SK-N-SH (cell line): ENCODE data around the gene SFXN5. TPM values are rescaled to one million over a fixed set of nuclear protein-coding genes. Genes with fewer than 3 reads are reported as not detected.

Experiments
- CTCF ChIA-PET: fragments of 300-600, 350-600 bp; formaldehyde crosslinking; extraction: SDS; loops from one replicate; lab custom pipeline; 2021; lab: Yijun Ruan, JAX
- POLR2A ChIA-PET: fragments of 350-600 bp; sonication (Branson Sonifier 250); formaldehyde crosslinking; extraction: SDS; loops from one replicate; lab custom pipeline; 2020; ENCODE audit warnings: antibody characterized with exemption, inconsistent platforms; lab: Yijun Ruan, JAX
- DNase-seq: peaks from one replicate; pipeline ENCODE4 v3.0.0; 2012
- H2AFZ ChIP-seq: fragments of 200-600 bp; sonication (generic); 2 replicates; pipeline ENCODE4 v1.8.1; 2016; ENCODE audit warnings: antibody characterized with exemption, mild to moderate bottlenecking, low read depth
- H3F3A ChIP-seq: fragments of 200-600 bp; sonication (generic); replicated peaks from 2 replicates; pipeline ENCODE3; 2016; ENCODE audit warnings: antibody characterized with exemption, mild to moderate bottlenecking; ENCODE audit not compliant: insufficient read depth
- H3K27ac ChIP-seq, 2 experiments: fragments of 200-500 bp in 1 of 2; fragments of 200-600 bp in 1 of 2; sonication (Bioruptor generic) in 1 of 2; sonication (generic), shearing (Covaris generic) in 1 of 2; 2 replicates each; pipeline versions ENCODE4 v1.5.1 to v1.6.1; 2014 to 2016; ENCODE audit warnings: low read depth in 2 of 2, inconsistent platforms in 1 of 2, low read length in 1 of 2, mild to moderate bottlenecking in 1 of 2, mixed read lengths in 1 of 2
- H3K27me3 ChIP-seq: fragments of 200-600 bp; sonication (generic), shearing (Covaris generic); 2 replicates; pipeline ENCODE4 v1.6.1; 2016; ENCODE audit warnings: mixed run types; ENCODE audit not compliant: insufficient read depth
- H3K36me3 ChIP-seq, 2 experiments: fragments of 200-500 bp in 1 of 2; fragments of 200-600 bp in 1 of 2; sonication (Bioruptor generic) in 1 of 2; sonication (generic) in 1 of 2; replicated peaks in 1 of 2; 2 replicates each; pipeline versions ENCODE3 to v1.5.1; 2014 to 2016; ENCODE audit warnings: low read length in 1 of 2, mild to moderate bottlenecking in 1 of 2; ENCODE audit not compliant: insufficient read depth in 2 of 2, control insufficient read depth in 1 of 2
- H3K4me1 ChIP-seq, 2 experiments: fragments of 200-500 bp in 1 of 2; fragments of 200-600 bp in 1 of 2; sonication (Bioruptor generic) in 1 of 2; sonication (generic), shearing (Covaris generic) in 1 of 2; 2 replicates each; pipeline versions ENCODE4 v1.5.1 to v1.6.1; 2014 to 2016; ENCODE audit warnings: low read depth in 1 of 2, low read length in 1 of 2, mixed run types in 1 of 2; ENCODE audit not compliant: insufficient read depth in 2 of 2, control insufficient read depth in 1 of 2
- H3K4me2 ChIP-seq: fragments of 200-600 bp; sonication (generic), shearing (Covaris generic); 2 replicates; pipeline ENCODE4 v1.6.1; 2017; ENCODE audit warnings: mixed run types
- H3K4me3 ChIP-seq, 2 experiments: fragments of 200-500 bp in 1 of 2; fragments of 200-600 bp in 1 of 2; sonication (Bioruptor generic) in 1 of 2; sonication (generic), shearing (Covaris generic) in 1 of 2; 2 replicates each; pipeline versions ENCODE4 v1.5.1 to v1.8.1; 2014 to 2016; ENCODE audit warnings: low read depth in 2 of 2, inconsistent platforms in 1 of 2, low read length in 1 of 2, mild to moderate bottlenecking in 1 of 2, mixed read lengths in 1 of 2, moderate library complexity in 1 of 2
- H3K79me2 ChIP-seq: fragments of 200-600 bp; sonication (generic); 2 replicates; pipeline ENCODE4 v1.8.1; 2017; ENCODE audit warnings: mild to moderate bottlenecking; ENCODE audit not compliant: insufficient read depth
- H3K9ac ChIP-seq: fragments of 200-600 bp; sonication (generic); 2 replicates; pipeline ENCODE4 v1.6.1; 2017; ENCODE audit warnings: mixed run types
- H3K9me2 ChIP-seq: fragments of 200-600 bp; sonication (generic); 2 replicates; pipeline ENCODE4 v1.6.1; 2017; ENCODE audit warnings: mixed run types
- H3K9me3 ChIP-seq: fragments of 200-600 bp; sonication (generic); 2 replicates; pipeline ENCODE4 v1.6.1; 2017; ENCODE audit warnings: mixed run types, mild to moderate bottlenecking, moderate library complexity
- H4K20me1 ChIP-seq: fragments of 200-600 bp; sonication (generic); 2 replicates; pipeline ENCODE4 v1.6.1; 2017; ENCODE audit warnings: mild to moderate bottlenecking, mixed run types; ENCODE audit not compliant: insufficient read depth
- CHD2 ChIP-seq: fragments of 150-350 bp; IDR thresholded peaks from 2 replicates; pipeline ENCODE4 v1.6.1; 2018; ENCODE audit warnings: low read length; ENCODE audit not compliant: partially characterized antibody
- ELF1 ChIP-seq: IDR thresholded peaks from 2 replicates; pipeline ENCODE4 v1.4.0; 2012
- FOSL2 ChIP-seq: IDR thresholded peaks from 2 replicates; pipeline ENCODE4 v1.4.0; 2012; ENCODE audit warnings: low read depth, mild to moderate bottlenecking, moderate library complexity, borderline replicate concordance
- FOXJ3 ChIP-seq: sonication (generic); formaldehyde crosslinking; IDR thresholded peaks from 2 replicates; pipeline ENCODE4 v1.5.1; 2020; ENCODE audit warnings: mild to moderate bottlenecking, missing genetic modification reagents
- GABPA ChIP-seq: IDR thresholded peaks from 2 replicates; pipeline ENCODE4 v1.4.0; 2012; ENCODE audit warnings: low read depth, mild to moderate bottlenecking
- JUND ChIP-seq: IDR thresholded peaks from 2 replicates; pipeline ENCODE4 v1.4.0; 2012
- MAX ChIP-seq: IDR thresholded peaks from 2 replicates; pipeline ENCODE4 v1.4.0; 2012; ENCODE audit warnings: low read depth
- MXI1 ChIP-seq: IDR thresholded peaks from 2 replicates; pipeline ENCODE4 v1.6.1; 2012; ENCODE audit warnings: mild to moderate bottlenecking, low read depth, low read length, improper control_type of control experiment
- NFIC ChIP-seq: IDR thresholded peaks from 2 replicates; pipeline ENCODE4 v1.4.0; 2012; ENCODE audit warnings: borderline replicate concordance
- NRF1 ChIP-seq: IDR thresholded peaks from 2 replicates; pipeline ENCODE4 v1.6.1; 2012; ENCODE audit warnings: low read depth, mild to moderate bottlenecking, low read length
- RCOR1 ChIP-seq: fragments of 150-350 bp; IDR thresholded peaks from 2 replicates; pipeline ENCODE4 v1.6.1; 2017; ENCODE audit warnings: antibody characterized with exemption, low read length
- REST ChIP-seq: IDR thresholded peaks from 2 replicates; pipeline ENCODE4 v1.6.1; 2012; ENCODE audit warnings: mild to moderate bottlenecking, low read depth, low read length, moderate library complexity
- TCF12 ChIP-seq: IDR thresholded peaks from 2 replicates; pipeline ENCODE4 v1.4.0; 2012
- TEAD4 ChIP-seq: IDR thresholded peaks from 2 replicates; pipeline ENCODE4 v1.4.0; 2012; ENCODE audit warnings: mild to moderate bottlenecking, borderline replicate concordance; ENCODE audit not compliant: insufficient read depth
- USF1 ChIP-seq: IDR thresholded peaks from 2 replicates; pipeline ENCODE4 v1.4.0; 2012; ENCODE audit warnings: low read depth, borderline replicate concordance
- WGBS: methylation state at CpG from one replicate; pipeline ENCODE4 v1.1.6; 2017; ENCODE audit warnings: low lambda C conversion rate; 5-methylcytosine and 5-hydroxymethylcytosine counted together
- polyA plus RNA-seq, 3 experiments: library from polyadenylated mRNA; depleted of rRNA; stranded (reverse); fragments of >200 nt; gene quantifications; 2 replicates each; pipeline ENCODE4 v1.2.3, GENCODE V29; 2012
- TF ChIP-seq, protein P1 (sequence below): IDR thresholded peaks from 2 replicates; pipeline ENCODE4 v1.4.0; 2012; ENCODE audit warnings: low read depth, borderline replicate concordance
- TF ChIP-seq, protein P2 (sequence below): fragments of 200-600 bp; sonication (generic); IDR thresholded peaks from 2 replicates; pipeline ENCODE4 v1.6.1; 2017; ENCODE audit warnings: antibody characterized with exemption, mild to moderate bottlenecking, moderate library complexity
- TF ChIP-seq, protein P3 (sequence below): IDR thresholded peaks from 2 replicates; pipeline ENCODE4; 2012

SFXN5 gene
- polyA plus RNA-seq, 1 of the 3 experiments (the other 2 are of a cell fraction), result 9.9 TPM

DNA sequence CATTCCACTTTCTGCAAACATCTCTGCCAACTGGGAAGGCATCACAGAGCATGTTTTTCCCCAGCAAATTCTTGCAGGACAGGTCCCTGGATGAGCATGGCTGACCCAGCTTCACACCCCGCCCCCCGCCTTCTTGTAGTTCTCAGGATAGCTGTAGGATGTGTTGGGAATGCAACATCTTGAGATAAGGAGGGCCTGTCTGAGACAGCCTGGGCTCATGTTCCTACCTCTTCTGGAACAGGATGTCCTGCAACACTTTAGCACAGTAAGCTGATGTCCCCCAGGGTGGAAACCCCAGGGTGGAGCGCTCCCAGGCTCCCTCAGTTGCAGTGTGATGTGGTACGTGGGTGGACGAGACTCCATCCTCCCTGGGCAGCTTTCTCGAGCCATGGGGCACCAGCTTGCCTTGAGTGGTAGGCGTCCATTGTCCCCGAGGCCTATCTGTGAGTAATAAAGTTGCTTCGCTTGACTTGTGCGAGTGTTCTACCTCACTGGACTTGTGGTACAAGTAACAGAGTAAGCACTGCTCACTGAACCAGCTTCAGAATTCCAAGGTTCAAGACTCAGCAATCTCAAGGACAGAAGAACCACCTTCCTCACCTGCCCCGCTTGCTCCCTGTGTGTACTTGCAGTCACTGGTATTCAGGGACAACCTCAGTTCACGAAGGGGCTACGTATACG lies 105.6 kb downstream of the SFXN5 start:
- POLR2A ChIA-PET, result no interaction called here
- H3K4me2 ChIP-seq, result no peak overlapping the region
- H3K4me3 ChIP-seq, result no peak overlapping the region
- 97% methylated on average over 9 of the region's 14 CpGs for WGBS
- H3K79me2 ChIP-seq, result no peaks in the 10 kb centered on the region
- peaks cover 0 to 3% of the 10 kb centered on the region in 2 experiments for H3K36me3 ChIP-seq
- H3K9me2 ChIP-seq, result no peaks in the 10 kb centered on the region
- TF ChIP-seq FOSL2 (no peak), REST (no peak), MXI1 (no peak), GABPA (no peak), CHD2 (no peak), NRF1 (no peak), FOXJ3 (CRISPR knock-in tag) (no peak), NFIC (no peak), USF1 (no peak), ELF1 (no peak), TCF12 (no peak), TEAD4 (no peak), MAX (no peak), RCOR1 (no peak), JUND (no peak)
- TF ChIP-seq, protein P1, sequence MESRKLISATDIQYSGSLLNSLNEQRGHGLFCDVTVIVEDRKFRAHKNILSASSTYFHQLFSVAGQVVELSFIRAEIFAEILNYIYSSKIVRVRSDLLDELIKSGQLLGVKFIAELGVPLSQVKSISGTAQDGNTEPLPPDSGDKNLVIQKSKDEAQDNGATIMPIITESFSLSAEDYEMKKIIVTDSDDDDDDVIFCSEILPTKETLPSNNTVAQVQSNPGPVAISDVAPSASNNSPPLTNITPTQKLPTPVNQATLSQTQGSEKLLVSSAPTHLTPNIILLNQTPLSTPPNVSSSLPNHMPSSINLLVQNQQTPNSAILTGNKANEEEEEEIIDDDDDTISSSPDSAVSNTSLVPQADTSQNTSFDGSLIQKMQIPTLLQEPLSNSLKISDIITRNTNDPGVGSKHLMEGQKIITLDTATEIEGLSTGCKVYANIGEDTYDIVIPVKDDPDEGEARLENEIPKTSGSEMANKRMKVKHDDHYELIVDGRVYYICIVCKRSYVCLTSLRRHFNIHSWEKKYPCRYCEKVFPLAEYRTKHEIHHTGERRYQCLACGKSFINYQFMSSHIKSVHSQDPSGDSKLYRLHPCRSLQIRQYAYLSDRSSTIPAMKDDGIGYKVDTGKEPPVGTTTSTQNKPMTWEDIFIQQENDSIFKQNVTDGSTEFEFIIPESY, result no peak
- TF ChIP-seq, protein P2, sequence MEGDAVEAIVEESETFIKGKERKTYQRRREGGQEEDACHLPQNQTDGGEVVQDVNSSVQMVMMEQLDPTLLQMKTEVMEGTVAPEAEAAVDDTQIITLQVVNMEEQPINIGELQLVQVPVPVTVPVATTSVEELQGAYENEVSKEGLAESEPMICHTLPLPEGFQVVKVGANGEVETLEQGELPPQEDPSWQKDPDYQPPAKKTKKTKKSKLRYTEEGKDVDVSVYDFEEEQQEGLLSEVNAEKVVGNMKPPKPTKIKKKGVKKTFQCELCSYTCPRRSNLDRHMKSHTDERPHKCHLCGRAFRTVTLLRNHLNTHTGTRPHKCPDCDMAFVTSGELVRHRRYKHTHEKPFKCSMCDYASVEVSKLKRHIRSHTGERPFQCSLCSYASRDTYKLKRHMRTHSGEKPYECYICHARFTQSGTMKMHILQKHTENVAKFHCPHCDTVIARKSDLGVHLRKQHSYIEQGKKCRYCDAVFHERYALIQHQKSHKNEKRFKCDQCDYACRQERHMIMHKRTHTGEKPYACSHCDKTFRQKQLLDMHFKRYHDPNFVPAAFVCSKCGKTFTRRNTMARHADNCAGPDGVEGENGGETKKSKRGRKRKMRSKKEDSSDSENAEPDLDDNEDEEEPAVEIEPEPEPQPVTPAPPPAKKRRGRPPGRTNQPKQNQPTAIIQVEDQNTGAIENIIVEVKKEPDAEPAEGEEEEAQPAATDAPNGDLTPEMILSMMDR, result no peak
- TF ChIP-seq, protein P3, sequence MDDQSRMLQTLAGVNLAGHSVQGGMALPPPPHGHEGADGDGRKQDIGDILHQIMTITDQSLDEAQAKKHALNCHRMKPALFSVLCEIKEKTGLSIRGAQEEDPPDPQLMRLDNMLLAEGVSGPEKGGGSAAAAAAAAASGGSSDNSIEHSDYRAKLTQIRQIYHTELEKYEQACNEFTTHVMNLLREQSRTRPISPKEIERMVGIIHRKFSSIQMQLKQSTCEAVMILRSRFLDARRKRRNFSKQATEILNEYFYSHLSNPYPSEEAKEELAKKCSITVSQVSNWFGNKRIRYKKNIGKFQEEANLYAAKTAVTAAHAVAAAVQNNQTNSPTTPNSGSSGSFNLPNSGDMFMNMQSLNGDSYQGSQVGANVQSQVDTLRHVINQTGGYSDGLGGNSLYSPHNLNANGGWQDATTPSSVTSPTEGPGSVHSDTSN, result no peak
- no peak overlapping the region for H3K9ac ChIP-seq
- H3K9me3 ChIP-seq, result no peaks in the 10 kb centered on the region
- H2AFZ ChIP-seq, result no peak overlapping the region
- H3K27me3 ChIP-seq, result no peaks in the 10 kb centered on the region
- peaks cover 0 to 7% of the 10 kb centered on the region in 2 experiments; a peak in 1 of 4 replicates for H3K4me1 ChIP-seq
- CTCF ChIA-PET, result interaction anchor here (0.9 to 1.4 kb wide), 3 partner anchors 8 to 79 kb away, joined by 3 to 7 read pairs (median 3); partner anchors contain the start of gene SPR
- no peaks in the 10 kb centered on the region for H3F3A ChIP-seq
- H3K27ac ChIP-seq, result no peak overlapping the region
- no peak for DNase-seq
- no peaks in the 10 kb centered on the region for H4K20me1 ChIP-seq
